HepG2 (cell line): ENCODE measurements around the gene SERTAD1. TPM values are rescaled to one million over a fixed set of nuclear protein-coding genes. Genes with fewer than 3 reads are reported as not detected.

ENCODE experiments used
- CEBPB ChIP-seq: IDR thresholded peaks from 2 replicates; pipeline ENCODE4 v1.6.1; 2011; ENCODE audit warnings: low read depth, low read length, improper control_type of control experiment, borderline replicate concordance
- FOXK1 ChIP-seq: sonication (generic); formaldehyde crosslinking; IDR thresholded peaks from 2 replicates; pipeline ENCODE4 v1.4.0; 2020; ENCODE audit warnings: low read depth, missing genetic modification reagents, borderline replicate concordance
- PRPF4 ChIP-seq: fragments of 200-400 bp; formaldehyde crosslinking; IDR thresholded peaks from 2 replicates; pipeline ENCODE4 v1.6.1; 2016; ENCODE audit warnings: low read length, low read depth; ENCODE audit not compliant: poor library complexity, severe bottlenecking
- SRY ChIP-seq: sonication (generic); formaldehyde crosslinking; IDR thresholded peaks from 2 replicates; pipeline ENCODE4 v1.8.0; 2022; ENCODE audit warnings: mild to moderate bottlenecking, missing genetic modification reagents
- ZFP36 ChIP-seq: fragments of 150-350 bp; IDR thresholded peaks from 2 replicates; pipeline ENCODE4 v1.6.1; 2018; ENCODE audit warnings: borderline replicate concordance, low read length, low read depth; ENCODE audit not compliant: partially characterized antibody
- ZNF10 ChIP-seq: sonication (generic); formaldehyde crosslinking; IDR thresholded peaks from 2 replicates; pipeline ENCODE4 v1.4.0; 2020; ENCODE audit warnings: mild to moderate bottlenecking, low read depth, missing genetic modification reagents, borderline replicate concordance
- ZNF335 ChIP-seq: sonication (generic); formaldehyde crosslinking; IDR thresholded peaks from 2 replicates; pipeline ENCODE4 v1.4.0; 2020; ENCODE audit warnings: missing genetic modification reagents
- ZNF720 ChIP-seq: sonication (generic); formaldehyde crosslinking; IDR thresholded peaks from 2 replicates; pipeline ENCODE4 v1.4.0; 2020; ENCODE audit warnings: missing genetic modification reagents
- ZNF747 ChIP-seq: sonication (generic); formaldehyde crosslinking; IDR thresholded peaks from 2 replicates; pipeline ENCODE4 v1.8.1; 2023; ENCODE audit warnings: missing genetic modification reagents, mild to moderate bottlenecking, borderline replicate concordance
- polyA plus RNA-seq, 8 experiments: library from polyadenylated mRNA; depleted of rRNA in 3 of 8; stranded (reverse) in 7 of 8; unstranded in 1 of 8; fragments of >200 nt; fragmentation: Illumina TruSeq in 4 of 8; extraction: Trizol in 4 of 8; gene quantifications; 2 replicates each; pipeline versions ENCODE4 v1.2.1 to v1.2.3, GENCODE V29; 2011 to 2016; ENCODE audit warnings: low read depth in 4 of 8, missing spikeins in 1 of 8, mixed read lengths in 1 of 8; ENCODE audit not compliant: insufficient read depth in 1 of 8
- total RNA-seq, 5 experiments: library from RNA; depleted of rRNA; stranded (reverse); fragments of >200 nt; fragmentation: Illumina TruSeq; extraction: Trizol; gene quantifications; 2 replicates each; pipeline ENCODE4 v1.2.3, GENCODE V29; 2016; ENCODE audit warnings: low read depth in 1 of 5
- TF ChIP-seq, protein P1 (sequence below): sonication (generic); formaldehyde crosslinking; IDR thresholded peaks from 2 replicates; pipeline ENCODE4 v1.8.1; 2022; ENCODE audit warnings: low read depth, mild to moderate bottlenecking, missing genetic modification reagents
- TF ChIP-seq, protein P2 (sequence below): sonication (generic); formaldehyde crosslinking; conservative IDR thresholded peaks from 2 replicates; pipeline ENCODE4 v1.8.1; 2023; ENCODE audit warnings: missing genetic modification reagents
- TF ChIP-seq, protein P3 (sequence below): sonication (generic); formaldehyde crosslinking; IDR thresholded peaks from 2 replicates; pipeline ENCODE4 v1.4.0; 2020; ENCODE audit warnings: mild to moderate bottlenecking, low read depth, missing genetic modification reagents
- TF ChIP-seq, protein P4 (sequence below): sonication (generic); formaldehyde crosslinking; IDR thresholded peaks from 2 replicates; pipeline ENCODE4 v1.5.0; 2020; ENCODE audit warnings: missing genetic modification reagents
- TF ChIP-seq, protein P5 (sequence below): IDR thresholded peaks from 2 replicates; pipeline ENCODE4 v1.6.1; 2012; ENCODE audit warnings: low read length, improper control_type of control experiment
- TF ChIP-seq, protein P6 (sequence below): sonication (generic); formaldehyde crosslinking; IDR thresholded peaks from 2 replicates; pipeline ENCODE4 v1.8.1; 2022; ENCODE audit warnings: mild to moderate bottlenecking, missing genetic modification reagents

Gene SERTAD1
- total and polyA plus RNA-seq, 2 of the 13 experiments (the other 11 are each of a cell fraction or from before 2014, with no cell fraction given) = 4.3 to 4.5 TPM

DNA sequence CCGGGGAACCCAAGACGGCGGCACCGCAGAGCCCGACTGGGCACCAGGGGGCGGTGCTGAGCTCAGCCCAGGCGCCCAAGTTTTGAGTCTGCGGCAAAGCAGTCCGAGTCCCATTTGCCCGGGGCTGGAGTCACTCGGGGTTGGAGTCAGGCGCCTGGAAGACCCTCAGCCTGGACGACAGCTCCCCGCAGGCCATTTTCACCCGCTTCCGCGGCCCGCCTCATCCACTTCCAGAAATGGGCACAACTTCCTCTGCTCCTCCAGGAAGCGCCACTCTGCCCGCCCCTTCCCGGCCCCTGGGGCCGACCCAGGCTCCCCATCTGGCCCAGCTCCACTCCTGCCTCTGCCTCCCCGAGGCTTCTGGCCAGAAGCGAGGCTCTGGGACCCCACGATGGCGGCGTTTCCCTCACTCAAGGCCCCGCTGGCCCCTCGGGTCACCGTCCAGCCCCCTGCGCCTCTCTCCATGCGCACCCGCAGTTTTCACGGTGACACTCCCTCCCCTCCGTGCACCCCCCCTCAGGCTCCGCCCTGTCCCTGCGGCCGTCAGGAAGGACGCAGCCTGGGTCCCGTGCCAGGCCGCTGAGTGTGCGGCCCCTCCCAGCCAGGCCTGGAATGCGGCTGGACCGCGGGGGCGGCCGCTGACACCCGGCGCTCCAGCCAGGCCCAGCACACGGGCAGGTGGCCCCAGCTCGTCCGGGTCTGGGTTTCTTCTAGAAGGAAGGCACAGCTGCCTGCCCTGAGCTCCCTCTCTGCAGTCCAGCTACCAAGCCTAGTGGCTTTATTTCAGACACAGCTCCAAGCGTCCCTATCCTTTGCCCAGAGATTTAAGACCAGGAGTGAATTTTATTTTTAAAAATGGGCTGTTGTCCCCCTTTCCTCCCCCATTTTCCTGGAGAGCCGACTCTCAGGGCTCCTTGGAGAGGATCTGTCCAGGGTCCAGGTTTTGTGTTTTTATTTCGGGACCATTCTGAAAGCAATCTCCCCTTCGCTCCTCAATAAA, 4.7 kb downstream of the SERTAD1 start (continued):
- TF ChIP-seq, protein P1, sequence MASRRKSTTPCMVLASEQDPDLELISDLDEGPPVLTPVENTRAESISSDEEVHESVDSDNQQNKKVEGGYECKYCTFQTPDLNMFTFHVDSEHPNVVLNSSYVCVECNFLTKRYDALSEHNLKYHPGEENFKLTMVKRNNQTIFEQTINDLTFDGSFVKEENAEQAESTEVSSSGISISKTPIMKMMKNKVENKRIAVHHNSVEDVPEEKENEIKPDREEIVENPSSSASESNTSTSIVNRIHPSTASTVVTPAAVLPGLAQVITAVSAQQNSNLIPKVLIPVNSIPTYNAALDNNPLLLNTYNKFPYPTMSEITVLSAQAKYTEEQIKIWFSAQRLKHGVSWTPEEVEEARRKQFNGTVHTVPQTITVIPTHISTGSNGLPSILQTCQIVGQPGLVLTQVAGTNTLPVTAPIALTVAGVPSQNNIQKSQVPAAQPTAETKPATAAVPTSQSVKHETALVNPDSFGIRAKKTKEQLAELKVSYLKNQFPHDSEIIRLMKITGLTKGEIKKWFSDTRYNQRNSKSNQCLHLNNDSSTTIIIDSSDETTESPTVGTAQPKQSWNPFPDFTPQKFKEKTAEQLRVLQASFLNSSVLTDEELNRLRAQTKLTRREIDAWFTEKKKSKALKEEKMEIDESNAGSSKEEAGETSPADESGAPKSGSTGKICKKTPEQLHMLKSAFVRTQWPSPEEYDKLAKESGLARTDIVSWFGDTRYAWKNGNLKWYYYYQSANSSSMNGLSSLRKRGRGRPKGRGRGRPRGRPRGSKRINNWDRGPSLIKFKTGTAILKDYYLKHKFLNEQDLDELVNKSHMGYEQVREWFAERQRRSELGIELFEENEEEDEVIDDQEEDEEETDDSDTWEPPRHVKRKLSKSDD = no peak
- TF ChIP-seq ZNF335 (no peak; the same call in 1 of the 2 replicates), ZNF747 (peak; percentile 82; the same call in 1 of the 2 replicates), PRPF4 (no peak), SRY (no peak), ZNF720 (no peak), ZFP36 (peak; percentile 77), CEBPB (no peak), FOXK1 (CRISPR knock-in tag) (no peak), ZNF10 (CRISPR knock-in tag) (no peak)
- TF ChIP-seq, protein P2, sequence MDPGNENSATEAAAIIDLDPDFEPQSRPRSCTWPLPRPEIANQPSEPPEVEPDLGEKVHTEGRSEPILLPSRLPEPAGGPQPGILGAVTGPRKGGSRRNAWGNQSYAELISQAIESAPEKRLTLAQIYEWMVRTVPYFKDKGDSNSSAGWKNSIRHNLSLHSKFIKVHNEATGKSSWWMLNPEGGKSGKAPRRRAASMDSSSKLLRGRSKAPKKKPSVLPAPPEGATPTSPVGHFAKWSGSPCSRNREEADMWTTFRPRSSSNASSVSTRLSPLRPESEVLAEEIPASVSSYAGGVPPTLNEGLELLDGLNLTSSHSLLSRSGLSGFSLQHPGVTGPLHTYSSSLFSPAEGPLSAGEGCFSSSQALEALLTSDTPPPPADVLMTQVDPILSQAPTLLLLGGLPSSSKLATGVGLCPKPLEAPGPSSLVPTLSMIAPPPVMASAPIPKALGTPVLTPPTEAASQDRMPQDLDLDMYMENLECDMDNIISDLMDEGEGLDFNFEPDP (CRISPR knock-in tag) = 0 out of 2 replicates have a peak, but pooled peaks have one; percentile 28
- TF ChIP-seq, protein P3, sequence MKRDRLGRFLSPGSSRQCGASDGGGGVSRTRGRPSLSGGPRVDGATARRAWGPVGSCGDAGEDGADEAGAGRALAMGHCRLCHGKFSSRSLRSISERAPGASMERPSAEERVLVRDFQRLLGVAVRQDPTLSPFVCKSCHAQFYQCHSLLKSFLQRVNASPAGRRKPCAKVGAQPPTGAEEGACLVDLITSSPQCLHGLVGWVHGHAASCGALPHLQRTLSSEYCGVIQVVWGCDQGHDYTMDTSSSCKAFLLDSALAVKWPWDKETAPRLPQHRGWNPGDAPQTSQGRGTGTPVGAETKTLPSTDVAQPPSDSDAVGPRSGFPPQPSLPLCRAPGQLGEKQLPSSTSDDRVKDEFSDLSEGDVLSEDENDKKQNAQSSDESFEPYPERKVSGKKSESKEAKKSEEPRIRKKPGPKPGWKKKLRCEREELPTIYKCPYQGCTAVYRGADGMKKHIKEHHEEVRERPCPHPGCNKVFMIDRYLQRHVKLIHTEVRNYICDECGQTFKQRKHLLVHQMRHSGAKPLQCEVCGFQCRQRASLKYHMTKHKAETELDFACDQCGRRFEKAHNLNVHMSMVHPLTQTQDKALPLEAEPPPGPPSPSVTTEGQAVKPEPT (CRISPR knock-in tag) = no peak
- TF ChIP-seq, protein P4, sequence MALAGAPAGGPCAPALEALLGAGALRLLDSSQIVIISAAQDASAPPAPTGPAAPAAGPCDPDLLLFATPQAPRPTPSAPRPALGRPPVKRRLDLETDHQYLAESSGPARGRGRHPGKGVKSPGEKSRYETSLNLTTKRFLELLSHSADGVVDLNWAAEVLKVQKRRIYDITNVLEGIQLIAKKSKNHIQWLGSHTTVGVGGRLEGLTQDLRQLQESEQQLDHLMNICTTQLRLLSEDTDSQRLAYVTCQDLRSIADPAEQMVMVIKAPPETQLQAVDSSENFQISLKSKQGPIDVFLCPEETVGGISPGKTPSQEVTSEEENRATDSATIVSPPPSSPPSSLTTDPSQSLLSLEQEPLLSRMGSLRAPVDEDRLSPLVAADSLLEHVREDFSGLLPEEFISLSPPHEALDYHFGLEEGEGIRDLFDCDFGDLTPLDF (CRISPR knock-in tag) = no peak
- TF ChIP-seq, protein P5, sequence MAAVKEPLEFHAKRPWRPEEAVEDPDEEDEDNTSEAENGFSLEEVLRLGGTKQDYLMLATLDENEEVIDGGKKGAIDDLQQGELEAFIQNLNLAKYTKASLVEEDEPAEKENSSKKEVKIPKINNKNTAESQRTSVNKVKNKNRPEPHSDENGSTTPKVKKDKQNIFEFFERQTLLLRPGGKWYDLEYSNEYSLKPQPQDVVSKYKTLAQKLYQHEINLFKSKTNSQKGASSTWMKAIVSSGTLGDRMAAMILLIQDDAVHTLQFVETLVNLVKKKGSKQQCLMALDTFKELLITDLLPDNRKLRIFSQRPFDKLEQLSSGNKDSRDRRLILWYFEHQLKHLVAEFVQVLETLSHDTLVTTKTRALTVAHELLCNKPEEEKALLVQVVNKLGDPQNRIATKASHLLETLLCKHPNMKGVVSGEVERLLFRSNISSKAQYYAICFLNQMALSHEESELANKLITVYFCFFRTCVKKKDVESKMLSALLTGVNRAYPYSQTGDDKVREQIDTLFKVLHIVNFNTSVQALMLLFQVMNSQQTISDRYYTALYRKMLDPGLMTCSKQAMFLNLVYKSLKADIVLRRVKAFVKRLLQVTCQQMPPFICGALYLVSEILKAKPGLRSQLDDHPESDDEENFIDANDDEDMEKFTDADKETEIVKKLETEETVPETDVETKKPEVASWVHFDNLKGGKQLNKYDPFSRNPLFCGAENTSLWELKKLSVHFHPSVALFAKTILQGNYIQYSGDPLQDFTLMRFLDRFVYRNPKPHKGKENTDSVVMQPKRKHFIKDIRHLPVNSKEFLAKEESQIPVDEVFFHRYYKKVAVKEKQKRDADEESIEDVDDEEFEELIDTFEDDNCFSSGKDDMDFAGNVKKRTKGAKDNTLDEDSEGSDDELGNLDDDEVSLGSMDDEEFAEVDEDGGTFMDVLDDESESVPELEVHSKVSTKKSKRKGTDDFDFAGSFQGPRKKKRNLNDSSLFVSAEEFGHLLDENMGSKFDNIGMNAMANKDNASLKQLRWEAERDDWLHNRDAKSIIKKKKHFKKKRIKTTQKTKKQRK = no peak
- TF ChIP-seq, protein P6, sequence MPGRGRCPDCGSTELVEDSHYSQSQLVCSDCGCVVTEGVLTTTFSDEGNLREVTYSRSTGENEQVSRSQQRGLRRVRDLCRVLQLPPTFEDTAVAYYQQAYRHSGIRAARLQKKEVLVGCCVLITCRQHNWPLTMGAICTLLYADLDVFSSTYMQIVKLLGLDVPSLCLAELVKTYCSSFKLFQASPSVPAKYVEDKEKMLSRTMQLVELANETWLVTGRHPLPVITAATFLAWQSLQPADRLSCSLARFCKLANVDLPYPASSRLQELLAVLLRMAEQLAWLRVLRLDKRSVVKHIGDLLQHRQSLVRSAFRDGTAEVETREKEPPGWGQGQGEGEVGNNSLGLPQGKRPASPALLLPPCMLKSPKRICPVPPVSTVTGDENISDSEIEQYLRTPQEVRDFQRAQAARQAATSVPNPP = no peak
